PC-3 (cell line): ENCODE results near the gene S100A7A.

Source experiments
- EZH2 ChIP-seq: fragments of 300-600 bp; sonication (generic); IDR thresholded peaks from one replicate; pipeline ENCODE4 v1.6.1; 2017; ENCODE audit warnings: antibody characterized with exemption, mild to moderate bottlenecking, low read length; ENCODE audit not compliant: unreplicated experiment
- TF ChIP-seq, protein P1 (sequence below): fragments of 300-600 bp; sonication (generic); conservative IDR thresholded peaks from 2 replicates; pipeline ENCODE4 v1.5.1; 2017; ENCODE audit warnings: antibody characterized with exemption, low read depth, mild to moderate bottlenecking, low read length

DNA sequence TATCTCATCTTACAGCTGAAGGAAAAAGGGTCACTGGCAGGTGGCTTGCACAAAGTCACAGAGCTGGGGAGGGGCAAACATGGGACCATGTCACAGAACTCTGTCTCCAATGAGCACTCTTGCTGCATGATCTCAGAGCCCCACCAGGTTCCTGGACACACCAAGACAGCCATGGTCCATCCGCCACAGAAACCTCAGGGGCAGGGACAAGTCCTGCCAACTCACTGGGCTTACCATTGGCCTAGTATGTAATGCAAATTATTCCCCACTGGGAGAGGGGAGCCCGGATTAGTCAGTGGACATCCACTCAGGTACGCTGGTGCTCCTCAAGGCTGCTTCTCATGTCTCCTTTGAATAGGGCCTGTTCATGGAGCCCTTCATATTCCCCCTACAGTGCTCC lies 14.2 kb downstream of the S100A7A start:
- TF ChIP-seq, protein P1, sequence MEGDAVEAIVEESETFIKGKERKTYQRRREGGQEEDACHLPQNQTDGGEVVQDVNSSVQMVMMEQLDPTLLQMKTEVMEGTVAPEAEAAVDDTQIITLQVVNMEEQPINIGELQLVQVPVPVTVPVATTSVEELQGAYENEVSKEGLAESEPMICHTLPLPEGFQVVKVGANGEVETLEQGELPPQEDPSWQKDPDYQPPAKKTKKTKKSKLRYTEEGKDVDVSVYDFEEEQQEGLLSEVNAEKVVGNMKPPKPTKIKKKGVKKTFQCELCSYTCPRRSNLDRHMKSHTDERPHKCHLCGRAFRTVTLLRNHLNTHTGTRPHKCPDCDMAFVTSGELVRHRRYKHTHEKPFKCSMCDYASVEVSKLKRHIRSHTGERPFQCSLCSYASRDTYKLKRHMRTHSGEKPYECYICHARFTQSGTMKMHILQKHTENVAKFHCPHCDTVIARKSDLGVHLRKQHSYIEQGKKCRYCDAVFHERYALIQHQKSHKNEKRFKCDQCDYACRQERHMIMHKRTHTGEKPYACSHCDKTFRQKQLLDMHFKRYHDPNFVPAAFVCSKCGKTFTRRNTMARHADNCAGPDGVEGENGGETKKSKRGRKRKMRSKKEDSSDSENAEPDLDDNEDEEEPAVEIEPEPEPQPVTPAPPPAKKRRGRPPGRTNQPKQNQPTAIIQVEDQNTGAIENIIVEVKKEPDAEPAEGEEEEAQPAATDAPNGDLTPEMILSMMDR = no peak
- TF ChIP-seq EZH2 = no peak
